Measurements from ENCODE around the gene LRRC37A3.
"Not testable (repeated sequence)": the region's sequence is repeated elsewhere in the genome, so short reads cannot be mapped to it uniquely, and the experiment has no call there.

The LRRC37A3 gene

GRCh38 chr17:64925244-64925643, 6.0 kb upstream of the LRRC37A3 start:
- not testable (repeated sequence) for DNase-seq

GRCh38 chr17:64923051-64923568, 3.8 kb upstream of the LRRC37A3 start:
- not testable (repeated sequence) for DNase-seq

GRCh38 chr17:64920419-64921172, 1.3 kb upstream of the LRRC37A3 start:
- peak; percentile 29 for DNase-seq

- no peak for DNase-seq
Measured at GRCh38 chr17:64920026-64920418, 744 bp upstream of the LRRC37A3 start.

- DNase-seq: not testable (repeated sequence)
Measured at GRCh38 chr17:64918842-64919288, 413 bp downstream of the LRRC37A3 start.

- not testable (repeated sequence) for DNase-seq
Measured at GRCh38 chr17:64917540-64917939, 1.7 kb downstream of the LRRC37A3 start.

GRCh38 chr17:64915244-64915643, 4.0 kb downstream of the LRRC37A3 start:
- DNase-seq: not testable (repeated sequence)

GRCh38 chr17:64910191-64910514, 9.1 kb downstream of the LRRC37A3 start:
- not testable (repeated sequence) for DNase-seq

GRCh38 chr17:64909511-64910190, 9.6 kb downstream of the LRRC37A3 start:
- not testable (repeated sequence) for DNase-seq

GRCh38 chr17:64904069-64904468, 15.2 kb downstream of the LRRC37A3 start:
- not testable (repeated sequence) for DNase-seq

- DNase-seq: not testable (repeated sequence)
Measured at GRCh38 chr17:64897136-64897535, 22.1 kb downstream of the LRRC37A3 start.

GRCh38 chr17:64874210-64874609, 45.1 kb downstream of the LRRC37A3 start:
- DNase-seq: not testable (repeated sequence)

- DNase-seq: peak; percentile 6
Measured at GRCh38 chr17:64847504-64848466, 71.5 kb downstream of the LRRC37A3 start.

GRCh38 chr17:64846892-64847291, 72.4 kb downstream of the LRRC37A3 start:
- DNase-seq: peak; percentile 35

- not testable (repeated sequence) for DNase-seq
Measured at GRCh38 chr17:64843918-64844317, 75.4 kb downstream of the LRRC37A3 start.

- DNase-seq: not testable (repeated sequence)
Measured at GRCh38 chr17:64842900-64843299, 76.4 kb downstream of the LRRC37A3 start.

GRCh38 chr17:64840960-64841359, 78.3 kb downstream of the LRRC37A3 start:
- not testable (repeated sequence) for DNase-seq

- not testable (repeated sequence) for DNase-seq
Measured at GRCh38 chr17:64838513-64838912, 80.8 kb downstream of the LRRC37A3 start.

- peak; percentile 69 for DNase-seq
Measured at GRCh38 chr17:64837018-64837761, 82.1 kb downstream of the LRRC37A3 start.

- DNase-seq: not testable (repeated sequence)
Measured at GRCh38 chr17:64836623-64837017, 82.7 kb downstream of the LRRC37A3 start.

- DNase-seq: not testable (repeated sequence)
Measured at GRCh38 chr17:64834060-64834459, 85.2 kb downstream of the LRRC37A3 start.

- DNase-seq: not testable (repeated sequence)
Measured at GRCh38 chr17:64830631-64831040, 88.6 kb downstream of the LRRC37A3 start.
